ENCODE measurements around the gene TPRG1L. TPM values are rescaled to one million over a fixed set of nuclear protein-coding genes. Genes with fewer than 3 reads are reported as not detected.

TPRG1L gene
- total and polyA plus RNA-seq, 2 of the 4 experiments (the other 2 are of a cell fraction) = 25.3 to 39.5 TPM

GRCh38 chr1:3630914-3631313 lies 6.1 kb downstream of the TPRG1L start:
- H3K4me2 ChIP-seq (ENCODE audit: low read depth, low read length) = no peak overlapping the region
- H3K14ac ChIP-seq (replicated peaks; ENCODE audit: low read depth, low read length) = no peak overlapping the region
- H2AK5ac ChIP-seq (ENCODE audit: low read depth, low read length) = no peak overlapping the region
- no peak for DNase-seq
- TF ChIP-seq SMC3 (IDR thresholded peaks at IDR 0.05; ENCODE audit: low read depth, low read length) (no peak), USF2 (IDR thresholded peaks at IDR 0.05; ENCODE audit: low read depth, low read length) (no peak), RCOR1 (IDR thresholded peaks at IDR 0.05; ENCODE audit: insufficient replicate concordance, low read length) (no peak), FOS (IDR thresholded peaks at IDR 0.05; ENCODE audit: low read depth, low read length) (no peak), NFE2L2 (IDR thresholded peaks at IDR 0.05; ENCODE audit: low read depth, low read length) (no peak), MAZ (IDR thresholded peaks at IDR 0.05; ENCODE audit: borderline replicate concordance, low read depth, low read length) (no peak), POLR2A (IDR thresholded peaks at IDR 0.05; ENCODE audit: low read depth, low read length) (no peak), RFX5 (IDR thresholded peaks at IDR 0.05; ENCODE audit: low read depth, low read length) (no peak), RAD21 (IDR thresholded peaks at IDR 0.05; ENCODE audit: low read length) (no peak), BHLHE40 (IDR thresholded peaks at IDR 0.05; ENCODE audit: low read depth, low read length) (no peak), MXI1 (IDR thresholded peaks at IDR 0.05; ENCODE audit: borderline replicate concordance, low read depth, low read length) (no peak), CEBPB (IDR thresholded peaks at IDR 0.05; ENCODE audit: low read depth, low read length) (no peak), CHD1 (IDR thresholded peaks at IDR 0.05; ENCODE audit: low read depth, low read length) (no peak), MAFK (IDR thresholded peaks at IDR 0.05; ENCODE audit: low read depth, low read length) (no peak)
- TF ChIP-seq, protein P1, sequence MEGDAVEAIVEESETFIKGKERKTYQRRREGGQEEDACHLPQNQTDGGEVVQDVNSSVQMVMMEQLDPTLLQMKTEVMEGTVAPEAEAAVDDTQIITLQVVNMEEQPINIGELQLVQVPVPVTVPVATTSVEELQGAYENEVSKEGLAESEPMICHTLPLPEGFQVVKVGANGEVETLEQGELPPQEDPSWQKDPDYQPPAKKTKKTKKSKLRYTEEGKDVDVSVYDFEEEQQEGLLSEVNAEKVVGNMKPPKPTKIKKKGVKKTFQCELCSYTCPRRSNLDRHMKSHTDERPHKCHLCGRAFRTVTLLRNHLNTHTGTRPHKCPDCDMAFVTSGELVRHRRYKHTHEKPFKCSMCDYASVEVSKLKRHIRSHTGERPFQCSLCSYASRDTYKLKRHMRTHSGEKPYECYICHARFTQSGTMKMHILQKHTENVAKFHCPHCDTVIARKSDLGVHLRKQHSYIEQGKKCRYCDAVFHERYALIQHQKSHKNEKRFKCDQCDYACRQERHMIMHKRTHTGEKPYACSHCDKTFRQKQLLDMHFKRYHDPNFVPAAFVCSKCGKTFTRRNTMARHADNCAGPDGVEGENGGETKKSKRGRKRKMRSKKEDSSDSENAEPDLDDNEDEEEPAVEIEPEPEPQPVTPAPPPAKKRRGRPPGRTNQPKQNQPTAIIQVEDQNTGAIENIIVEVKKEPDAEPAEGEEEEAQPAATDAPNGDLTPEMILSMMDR (conservative IDR thresholded peaks at IDR 0.05; ENCODE audit: low read depth, low read length) = no peak
- TF ChIP-seq, protein P2, sequence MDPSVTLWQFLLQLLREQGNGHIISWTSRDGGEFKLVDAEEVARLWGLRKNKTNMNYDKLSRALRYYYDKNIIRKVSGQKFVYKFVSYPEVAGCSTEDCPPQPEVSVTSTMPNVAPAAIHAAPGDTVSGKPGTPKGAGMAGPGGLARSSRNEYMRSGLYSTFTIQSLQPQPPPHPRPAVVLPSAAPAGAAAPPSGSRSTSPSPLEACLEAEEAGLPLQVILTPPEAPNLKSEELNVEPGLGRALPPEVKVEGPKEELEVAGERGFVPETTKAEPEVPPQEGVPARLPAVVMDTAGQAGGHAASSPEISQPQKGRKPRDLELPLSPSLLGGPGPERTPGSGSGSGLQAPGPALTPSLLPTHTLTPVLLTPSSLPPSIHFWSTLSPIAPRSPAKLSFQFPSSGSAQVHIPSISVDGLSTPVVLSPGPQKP (IDR thresholded peaks at IDR 0.05; ENCODE audit: borderline replicate concordance, low read depth, low read length) = no peak
- H3K4me3 ChIP-seq (ENCODE audit: insufficient read depth, low read depth, low read length) = no peak overlapping the region
- no peak overlapping the region for H2AK9ac ChIP-seq (replicated peaks; ENCODE audit: low read depth, low read length, poor library complexity)
- H3K27me3 ChIP-seq (ENCODE audit: control insufficient read depth, insufficient read depth, low read length) = no peaks in the 10 kb centered on the region
- no peak overlapping the region for H3K4ac ChIP-seq (ENCODE audit: low read depth, low read length)
- H3K36me3 ChIP-seq (ENCODE audit: control insufficient read depth, insufficient read depth, low read length) = peaks cover 66% of the 10 kb centered on the region
- H3K18ac ChIP-seq (ENCODE audit: low read depth, low read length) = no peak overlapping the region
- H2BK15ac ChIP-seq (ENCODE audit: low read depth, low read length) = no peak overlapping the region
- 78% methylated on average over 1 of the region's 9 CpGs; no CpG with 5 or more reads in 1 of the 2 experiments for WGBS, 2 experiments (ENCODE audit: extremely low coverage in 2 of 2, insufficient read length in 1 of 2)
- POLR2A ChIA-PET (ENCODE audit: unreplicated experiment) = interaction anchor here (0.6 kb wide), 1 partner anchor 117 kb away, joined by 10 read pairs; no protein-coding TSS in a partner anchor
- CTCF ChIA-PET = interaction anchor here (1.0 to 1.2 kb wide), 2 partner anchors 9 to 185 kb away, joined by 4 to 6 read pairs; no protein-coding TSS in a partner anchor
- no peak overlapping the region for H3K27ac ChIP-seq (ENCODE audit: insufficient read depth, low read length)
- in situ Hi-C loops (cut with MboI; ENCODE audit: low sequenced_read_pairs) = no loop called here
- H3K23ac ChIP-seq (ENCODE audit: low read depth, low read length) = no peak overlapping the region
- no peak overlapping the region for H2BK20ac ChIP-seq (ENCODE audit: low read depth, low read length)
- no peak overlapping the region for H3K9ac ChIP-seq (ENCODE audit: low read depth, low read length)
- no peak overlapping the region for H3K56ac ChIP-seq (ENCODE audit: extremely low read depth, insufficient read depth, low read length)
- no peak overlapping the region for H2BK5ac ChIP-seq (ENCODE audit: low read depth, low read length, poor library complexity, severe bottlenecking)
- dilution Hi-C loops (cut with HindIII; ENCODE audit: low sequenced_read_pairs, unreplicated experiment) = no loop called here
- intact Hi-C loops (cut with micrococcal nuclease) = no loop called here
- no peak overlapping the region for H4K5ac ChIP-seq (ENCODE audit: low read depth, low read length)
- H3K4me1 ChIP-seq (ENCODE audit: control insufficient read depth, insufficient read depth, low read length) = no peaks in the 10 kb centered on the region
- H4K91ac ChIP-seq (ENCODE audit: insufficient read depth, low read depth, low read length) = no peak overlapping the region
- no peaks in the 10 kb centered on the region; the same call in 1 of the 2 replicates for H4K20me1 ChIP-seq (ENCODE audit: insufficient read depth, low read length)
- H3K9me1 ChIP-seq (ENCODE audit: insufficient read depth, low read length) = no peaks in the 10 kb centered on the region
- no TSS peak for BruUV-seq (replicated peaks)
- no peaks in the 10 kb centered on the region for H3K9me3 ChIP-seq (ENCODE audit: control insufficient read depth, insufficient read depth, low read length)
- peaks cover 1 to 3% of the 10 kb centered on the region in 2 experiments; a peak in 1 of 4 replicates for H3K79me1 ChIP-seq (ENCODE audit: low read depth in 1 of 2, low read length in 2 of 2)
- no peak overlapping the region for H4K8ac ChIP-seq (ENCODE audit: low read depth in 2 of 2, low read length in 2 of 2)
- ATAC-seq (ENCODE audit: low read depth) = no peak
- no peak overlapping the region for H2AFZ ChIP-seq (replicated peaks; ENCODE audit: low read length, poor library complexity)
- no peak overlapping the region for H2BK120ac ChIP-seq (ENCODE audit: low read depth, low read length)

All from IMR-90 (cell line).